ENCODE results near the gene LRP1. TPM values are rescaled to one million over a fixed set of nuclear protein-coding genes. Genes with fewer than 3 reads are reported as not detected.
A peak's percentile ranks its signal among the peaks of the same experiment; 100 is the strongest.

LRP1 gene
- total RNA-seq, 2 experiments from 2014 or later: 6.6 to 8.5 TPM

DNA sequence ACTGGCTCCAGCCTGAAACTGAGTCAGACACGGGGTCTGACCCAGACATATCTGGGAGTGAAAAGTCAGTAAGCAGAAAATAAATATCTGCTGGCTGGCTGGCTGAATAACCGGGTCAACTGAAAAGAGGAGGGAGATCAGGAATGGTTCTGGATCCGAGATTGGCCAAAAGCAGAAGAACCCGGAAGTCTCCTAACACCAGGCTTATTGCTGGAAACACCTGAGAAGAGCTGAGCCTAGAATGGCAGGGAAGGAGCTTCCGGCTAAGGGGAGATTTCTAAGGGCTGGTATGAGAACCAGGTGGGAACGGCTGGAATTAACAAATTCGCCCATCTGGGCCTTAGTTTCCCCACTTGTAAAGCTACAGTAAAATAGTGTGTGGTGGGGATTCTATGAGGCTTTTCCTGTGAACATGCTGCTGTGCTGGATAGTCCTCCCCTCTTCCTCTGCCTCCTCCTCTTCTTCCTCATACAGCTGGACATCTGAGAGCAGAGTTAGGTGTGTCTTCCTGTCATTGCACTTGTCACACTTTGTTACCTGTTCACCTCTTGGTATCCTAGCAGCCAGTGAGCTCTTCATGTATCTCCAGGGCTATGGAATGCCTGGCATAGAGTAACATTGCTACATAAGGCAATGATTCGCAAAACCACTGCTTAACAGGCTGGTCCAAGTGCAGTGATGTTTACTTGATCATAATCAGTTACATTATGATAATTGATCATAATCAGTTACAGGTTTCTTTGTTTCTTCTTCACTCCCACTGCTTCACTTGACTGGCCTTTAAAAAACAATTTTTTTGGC lies 99.2 kb downstream of the LRP1 start:
- Histone ChIP-seq H3K36me3 (ENCODE audit: insufficient read depth, low read length) (peaks cover 16% of the 10 kb centered on the region), H3K4me1 (ENCODE audit: insufficient read depth, low read length) (peaks cover 70% of the 10 kb centered on the region), H3K27ac (ENCODE audit: low read depth in 1 of 2, low read length in 2 of 2) (no peak overlapping the region), H3K9me3 (ENCODE audit: control insufficient read depth in 1 of 2, insufficient read depth in 1 of 2, low read length in 2 of 2) (peaks cover 0 to 27% of the 10 kb centered on the region in 2 experiments), H3K4me3 (ENCODE audit: low read length) (no peak overlapping the region), H3K27me3 (ENCODE audit: control insufficient read depth in 1 of 2, insufficient read depth in 2 of 2, low read length in 2 of 2) (peaks cover 38 to 46% of the 10 kb centered on the region in 2 experiments)
- H3K4me3 Mint-ChIP-seq: peak overlapping the region; percentile 36
- H3K27me3 Mint-ChIP-seq: peaks cover 52% of the 10 kb centered on the region
- ATAC-seq (ENCODE audit: poor library complexity) (no peak), DNase-seq (no peak)
- peaks cover 26% of the 10 kb centered on the region for H3K36me3 Mint-ChIP-seq (ENCODE audit: low read depth)
- CTCF ChIA-PET: interaction anchor here (2.1 to 8.3 kb wide), 4 partner anchors 11 to 16 kb away, joined by 8 to 127 read pairs (median 12); partner anchors contain the start of gene NXPH4
- intact Hi-C loops (cut with DNase I, micrococcal nuclease): no loop called here
- TF ChIP-seq, protein P1, sequence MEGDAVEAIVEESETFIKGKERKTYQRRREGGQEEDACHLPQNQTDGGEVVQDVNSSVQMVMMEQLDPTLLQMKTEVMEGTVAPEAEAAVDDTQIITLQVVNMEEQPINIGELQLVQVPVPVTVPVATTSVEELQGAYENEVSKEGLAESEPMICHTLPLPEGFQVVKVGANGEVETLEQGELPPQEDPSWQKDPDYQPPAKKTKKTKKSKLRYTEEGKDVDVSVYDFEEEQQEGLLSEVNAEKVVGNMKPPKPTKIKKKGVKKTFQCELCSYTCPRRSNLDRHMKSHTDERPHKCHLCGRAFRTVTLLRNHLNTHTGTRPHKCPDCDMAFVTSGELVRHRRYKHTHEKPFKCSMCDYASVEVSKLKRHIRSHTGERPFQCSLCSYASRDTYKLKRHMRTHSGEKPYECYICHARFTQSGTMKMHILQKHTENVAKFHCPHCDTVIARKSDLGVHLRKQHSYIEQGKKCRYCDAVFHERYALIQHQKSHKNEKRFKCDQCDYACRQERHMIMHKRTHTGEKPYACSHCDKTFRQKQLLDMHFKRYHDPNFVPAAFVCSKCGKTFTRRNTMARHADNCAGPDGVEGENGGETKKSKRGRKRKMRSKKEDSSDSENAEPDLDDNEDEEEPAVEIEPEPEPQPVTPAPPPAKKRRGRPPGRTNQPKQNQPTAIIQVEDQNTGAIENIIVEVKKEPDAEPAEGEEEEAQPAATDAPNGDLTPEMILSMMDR (IDR thresholded peaks at IDR 0.05): no peak
- H3K9me3 Mint-ChIP-seq: no peaks in the 10 kb centered on the region
- POLR2A ChIA-PET: interaction anchor here (0.9 to 2.5 kb wide), 5 partner anchors 11 to 117 kb away, joined by 3 to 13 read pairs (median 5); partner anchors contain the start of genes NXPH4 and STAT6
- H3K4me1 Mint-ChIP-seq (ENCODE audit: low read depth): peaks cover 61% of the 10 kb centered on the region
- no peak overlapping the region for H3K27ac Mint-ChIP-seq

GRCh38 chr12:57229046-57229633 lies 100.9 kb downstream of the LRP1 start:
- peak overlapping the region; percentile 93 for H3K4me3 Mint-ChIP-seq
- DNase-seq (peak in 3 of 14 experiments; percentile 59 to 65 (median 64)), ATAC-seq (ENCODE audit: poor library complexity) (peak; percentile 14)
- Histone ChIP-seq H3K27ac (ENCODE audit: low read depth in 1 of 2, low read length in 2 of 2) (peak overlapping the region in 1 of 2 donors; percentile 35), H3K27me3 (ENCODE audit: control insufficient read depth in 1 of 2, insufficient read depth in 2 of 2, low read length in 2 of 2) (peaks cover 22 to 30% of the 10 kb centered on the region in 2 experiments), H3K9me3 (ENCODE audit: control insufficient read depth in 1 of 2, insufficient read depth in 1 of 2, low read length in 2 of 2) (peaks cover 0 to 18% of the 10 kb centered on the region in 2 experiments), H3K4me3 (ENCODE audit: low read length) (peak overlapping the region; percentile 98), H3K36me3 (ENCODE audit: insufficient read depth, low read length) (peaks cover 32% of the 10 kb centered on the region), H3K4me1 (ENCODE audit: insufficient read depth, low read length) (peaks cover 69% of the 10 kb centered on the region)
- peak overlapping the region; percentile 76 for H3K27ac Mint-ChIP-seq
- TF ChIP-seq, protein P1 (IDR thresholded peaks at IDR 0.05): no peak
- peaks cover 36% of the 10 kb centered on the region for H3K27me3 Mint-ChIP-seq
- ChIA-PET CTCF (interaction anchor here (2.2 to 8.3 kb wide), 3 partner anchors 9 to 15 kb away, joined by 21 to 127 read pairs (median 24); a partner anchor contains a TSS), POLR2A (interaction anchor here (1.0 to 2.7 kb wide), 9 partner anchors 10 to 232 kb away, joined by 3 to 48 read pairs (median 6); partner anchors contain the start of genes NXPH4 and STAT6)
- intact Hi-C loops (cut with DNase I, micrococcal nuclease): loop anchor here in 1 of 2 experiments (1.0 kb wide), 1 partner anchor 10 kb away; no protein-coding TSS in a partner anchor
- peaks cover 58% of the 10 kb centered on the region for H3K4me1 Mint-ChIP-seq (ENCODE audit: low read depth)
- H3K36me3 Mint-ChIP-seq (ENCODE audit: low read depth): peaks cover 41% of the 10 kb centered on the region
- H3K9me3 Mint-ChIP-seq: no peaks in the 10 kb centered on the region

DNA sequence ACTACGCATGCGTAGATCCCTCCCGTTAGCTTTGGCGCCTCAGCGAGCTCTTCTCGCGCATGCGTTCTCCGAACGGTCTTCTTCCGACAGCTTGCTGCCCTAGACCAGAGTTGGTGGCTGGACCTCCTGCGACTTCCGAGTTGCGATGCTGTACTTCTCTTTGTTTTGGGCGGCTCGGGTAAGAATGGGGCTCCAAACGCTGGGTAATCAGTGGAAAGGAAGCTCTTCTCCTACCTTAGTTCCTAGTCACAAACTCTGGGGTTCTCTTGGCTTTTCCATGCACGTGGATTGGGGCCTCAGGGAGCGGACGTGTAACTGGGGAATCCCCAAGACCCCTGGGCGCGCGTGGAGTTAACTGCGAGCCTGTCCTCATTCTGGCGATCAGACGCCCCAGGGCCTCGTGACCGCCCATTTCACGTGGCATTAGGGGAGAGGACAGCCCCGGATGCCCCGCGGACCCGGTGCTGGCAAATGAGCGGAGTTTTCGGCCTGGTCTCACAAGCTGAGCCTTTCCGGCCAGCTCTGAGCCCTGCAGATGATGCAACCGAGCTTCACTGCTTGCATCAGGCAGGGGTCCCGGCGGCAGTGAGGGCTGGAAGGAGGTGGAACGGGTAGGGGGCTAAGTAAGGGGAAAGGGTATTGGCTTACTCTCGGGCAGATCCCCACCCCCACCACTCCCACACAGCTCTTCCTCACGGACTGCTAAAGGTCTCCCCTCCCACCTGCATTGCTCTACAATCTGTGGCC lies 101.5 kb downstream of the LRP1 start, which contains the start of gene SHMT2:
TSS of gene SHMT2 (plus strand) at position 78 of the 747 bp plus-strand sequence. CDS start at position 146, 68 bp downstream.
- peaks cover 0 to 11% of the 10 kb centered on the region in 2 experiments for H3K9me3 ChIP-seq (ENCODE audit: control insufficient read depth in 1 of 2, insufficient read depth in 1 of 2, low read length in 2 of 2)
- Mint-ChIP-seq H3K36me3 (ENCODE audit: low read depth) (peaks cover 47% of the 10 kb centered on the region), H3K9me3 (no peaks in the 10 kb centered on the region), H3K4me1 (ENCODE audit: low read depth) (peaks cover 63% of the 10 kb centered on the region), H3K4me3 (peak within 1 kb of the TSS; percentile 93), H3K27me3 (peaks cover 29% of the 10 kb centered on the region), H3K27ac (peak within 1 kb of the TSS; percentile 76)
- TF ChIP-seq, protein P1 (IDR thresholded peaks at IDR 0.05): no peak
- H3K36me3 ChIP-seq (ENCODE audit: insufficient read depth, low read length): peaks cover 36% of the 10 kb centered on the region
- intact Hi-C loops (cut with DNase I, micrococcal nuclease): loop anchor here (1.0 to 5.0 kb wide), 2 partner anchors 9 to 148 kb away; no protein-coding TSS in a partner anchor
- peak within 1 kb of the TSS; percentile 19 to 35 for H3K27ac ChIP-seq (ENCODE audit: low read depth in 1 of 2, low read length in 2 of 2)
- peak; percentile 81 to 97 (median 90) for DNase-seq
- ATAC-seq (ENCODE audit: poor library complexity): peak; percentile 55
- POLR2A ChIA-PET: interaction anchor here (1.0 to 2.7 kb wide), 10 partner anchors 8 to 231 kb away, joined by 3 to 48 read pairs (median 6); partner anchors contain the start of genes NXPH4 and STAT6
- H3K4me3 ChIP-seq (ENCODE audit: low read length): peak within 1 kb of the TSS; percentile 98
- CTCF ChIA-PET: interaction anchor here (2.2 to 8.3 kb wide), 3 partner anchors 8 to 16 kb away, joined by 21 to 127 read pairs (median 24); a partner anchor contains a TSS
- peaks cover 16 to 23% of the 10 kb centered on the region in 2 experiments for H3K27me3 ChIP-seq (ENCODE audit: control insufficient read depth in 1 of 2, insufficient read depth in 2 of 2, low read length in 2 of 2)
- peaks cover 65% of the 10 kb centered on the region for H3K4me1 ChIP-seq (ENCODE audit: insufficient read depth, low read length)

Measured in CD4-positive, alpha-beta T cell (primary cell).